Ectodermal cell (in vitro differentiated cells): ENCODE data around the gene NEB.

Source experiments
- H3K27ac ChIP-seq: 2 replicates; pipeline ENCODE4 v1.7.0; 2013; ENCODE audit warnings: mild to moderate bottlenecking, low read depth, low read length; ENCODE audit not compliant: insufficient read depth, poor library complexity, severe bottlenecking
- H3K27me3 ChIP-seq: 2 replicates; pipeline ENCODE4 v1.7.0; 2013; ENCODE audit warnings: mild to moderate bottlenecking, low read length; ENCODE audit not compliant: insufficient read depth, control insufficient read depth, poor library complexity, severe bottlenecking
- H3K36me3 ChIP-seq: one replicate; pipeline ENCODE4 v1.7.0; 2013; ENCODE audit warnings: low read length; ENCODE audit not compliant: control insufficient read depth, insufficient read depth
- H3K4me1 ChIP-seq: one replicate; pipeline ENCODE4 v1.7.0; 2013; ENCODE audit warnings: low read length; ENCODE audit not compliant: control insufficient read depth, insufficient read depth
- H3K4me3 ChIP-seq: 2 replicates; pipeline ENCODE4 v1.7.0; 2013; ENCODE audit warnings: low read depth, low read length, control low read depth; ENCODE audit not compliant: insufficient read depth
- H3K9me3 ChIP-seq: 2 replicates; pipeline ENCODE4 v1.7.0; 2013; ENCODE audit warnings: mild to moderate bottlenecking, low read length, moderate library complexity; ENCODE audit not compliant: control insufficient read depth
- WGBS, 2 experiments: methylation state at CpG; one replicate each; pipeline ENCODE4 v1.1.7; 2013; ENCODE audit warnings: missing lambda C conversion rate in 2 of 2; 5-methylcytosine and 5-hydroxymethylcytosine counted together

Gene NEB

GRCh38 chr2:151472966-151473365 lies 261.3 kb downstream of the NEB start:
- Histone ChIP-seq H3K4me3 (no peak overlapping the region), H3K4me1 (no peaks in the 10 kb centered on the region), H3K27me3 (no peaks in the 10 kb centered on the region), H3K27ac (no peak overlapping the region), H3K9me3 (no peaks in the 10 kb centered on the region), H3K36me3 (peaks cover 44% of the 10 kb centered on the region)
- WGBS, 2 experiments, result 95% methylated on average over 2 of the region's 3 CpGs; no CpG with 5 or more reads in 1 of the 2 experiments

- no peak overlapping the region for H3K27ac ChIP-seq
- H3K4me3 ChIP-seq, result no peak overlapping the region
- WGBS, 2 experiments, result no CpG with 5 or more reads among the region's 1 CpG
- H3K9me3 ChIP-seq, result no peaks in the 10 kb centered on the region
- H3K4me1 ChIP-seq, result no peaks in the 10 kb centered on the region
- H3K36me3 ChIP-seq, result peaks cover 63% of the 10 kb centered on the region
- no peaks in the 10 kb centered on the region for H3K27me3 ChIP-seq
These were observed 263.7 kb downstream of the NEB start for GRCh38 chr2:151470556-151470955.

- H3K9me3 ChIP-seq, result no peaks in the 10 kb centered on the region
- WGBS, 2 experiments, result 87 to 99% methylated on average over 3 of the region's 3 CpGs
- H3K4me3 ChIP-seq, result no peak overlapping the region
- H3K36me3 ChIP-seq, result peaks cover 84% of the 10 kb centered on the region
- no peak overlapping the region for H3K27ac ChIP-seq
- no peaks in the 10 kb centered on the region for H3K27me3 ChIP-seq
- H3K4me1 ChIP-seq, result no peaks in the 10 kb centered on the region
These were observed 268.5 kb downstream of the NEB start for GRCh38 chr2:151465771-151466170.

GRCh38 chr2:151459358-151459757 lies 274.9 kb downstream of the NEB start:
- WGBS, 2 experiments, result 85 to 96% methylated on average over 1 of the region's 1 CpG
- no peaks in the 10 kb centered on the region for H3K27me3 ChIP-seq
- H3K27ac ChIP-seq, result no peak overlapping the region
- no peak overlapping the region for H3K4me3 ChIP-seq
- no peaks in the 10 kb centered on the region for H3K9me3 ChIP-seq
- H3K4me1 ChIP-seq, result no peaks in the 10 kb centered on the region
- peaks cover 44% of the 10 kb centered on the region for H3K36me3 ChIP-seq

GRCh38 chr2:151439127-151439526 lies 295.1 kb downstream of the NEB start:
- Histone ChIP-seq H3K4me3 (no peak overlapping the region), H3K9me3 (no peaks in the 10 kb centered on the region), H3K27ac (no peak overlapping the region), H3K27me3 (no peaks in the 10 kb centered on the region), H3K36me3 (peaks cover 41% of the 10 kb centered on the region), H3K4me1 (no peaks in the 10 kb centered on the region)
- WGBS, 2 experiments, result 91 to 95% methylated on average over 11 to 13 of the region's 13 CpGs

- Histone ChIP-seq H3K27me3 (no peaks in the 10 kb centered on the region), H3K36me3 (peaks cover 47% of the 10 kb centered on the region)
- 98 to 100% methylated on average over 2 to 4 of the region's 4 CpGs for WGBS, 2 experiments
These were observed 295.8 kb downstream of the NEB start for GRCh38 chr2:151438506-151438905.

GRCh38 chr2:151437630-151438029 lies 296.6 kb downstream of the NEB start:
- Histone ChIP-seq H3K4me1 (no peaks in the 10 kb centered on the region), H3K9me3 (no peaks in the 10 kb centered on the region), H3K27ac (no peak overlapping the region), H3K36me3 (peaks cover 45% of the 10 kb centered on the region), H3K4me3 (no peak overlapping the region), H3K27me3 (no peaks in the 10 kb centered on the region)
- 97% methylated on average over 3 of the region's 3 CpGs for WGBS, 2 experiments

More at GRCh38 chr2:151438506-151438905, 295.8 kb downstream of the NEB start:
- Histone ChIP-seq H3K4me1 (no peaks in the 10 kb centered on the region), H3K4me3 (no peak overlapping the region), H3K27ac (no peak overlapping the region), H3K9me3 (no peaks in the 10 kb centered on the region)
